Erythroblast (primary cell): ENCODE measurements around the gene TRAPPC13.

Experiments
- GATA1 ChIP-seq: IDR thresholded peaks from 2 replicates; pipeline ENCODE4 v1.6.1; 2011; ENCODE audit warnings: low read depth, mild to moderate bottlenecking, control low read depth, low read length, moderate library complexity
- POLR2A ChIP-seq: IDR thresholded peaks from 2 replicates; pipeline ENCODE4 v1.6.1; 2011; ENCODE audit warnings: mild to moderate bottlenecking, low read length

DNA sequence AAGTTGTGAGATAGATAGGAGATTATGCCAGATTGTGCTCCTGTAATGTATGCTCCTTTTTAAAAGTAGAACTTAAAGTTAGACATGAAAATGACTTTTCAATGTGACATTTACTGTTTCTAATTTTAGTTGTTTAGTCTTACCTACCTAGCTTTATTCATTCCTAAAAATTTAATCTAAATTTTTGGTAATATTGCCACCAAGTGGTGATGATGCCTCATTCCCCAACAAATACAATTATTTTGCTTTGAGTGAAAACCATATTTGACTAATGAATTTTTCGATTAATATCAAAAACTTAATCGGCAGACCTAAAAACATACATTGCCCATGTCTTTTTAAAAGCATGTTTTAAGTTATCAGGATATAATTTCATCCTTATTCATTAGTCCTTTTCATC lies 36.1 kb upstream of the TRAPPC13 start:
- TF ChIP-seq POLR2A, result no peak
- no peak for TF ChIP-seq GATA1
